CD4-positive, alpha-beta T cell treated with Interleukin-12 subunit alpha and Interleukin-12 subunit beta, for 1 hour (primary cell): ENCODE results near the gene WDPCP.
"Not testable (repeated sequence)": the region's sequence is repeated elsewhere in the genome, so short reads cannot be mapped to it uniquely, and the experiment has no call there.

Experiments
- DNase-seq: peaks from one replicate; pipeline ENCODE4 v3.0.0-alpha.2; 2020

WDPCP gene

GRCh38 chr2:63588385-63589147, at the start of gene WDPCP, which contains the start of gene MDH1:
Gene WDPCP (minus strand): TSS chr2:63588477. CDS start chr2:63588271, 206 bp downstream.
Gene MDH1 (plus strand): TSS chr2:63588963. CDS start chr2:63589044, 81 bp downstream.
- peak; percentile 96 for DNase-seq

GRCh38 chr2:63632382-63632781, 44.1 kb upstream of the WDPCP start:
- no peak for DNase-seq

- no peak for DNase-seq
Measured at GRCh38 chr2:63631501-63631900, 43.2 kb upstream of the WDPCP start.

- DNase-seq = no peak
Measured at GRCh38 chr2:63628403-63628942, 40.2 kb upstream of the WDPCP start.

- no peak for DNase-seq
Measured at GRCh38 chr2:63627866-63628265, 39.6 kb upstream of the WDPCP start.

GRCh38 chr2:63623763-63624162, 35.5 kb upstream of the WDPCP start:
- not testable (repeated sequence) for DNase-seq

- no peak for DNase-seq
Measured at GRCh38 chr2:63622751-63623150, 34.5 kb upstream of the WDPCP start.

GRCh38 chr2:63619328-63619727, 31.1 kb upstream of the WDPCP start:
- no peak for DNase-seq

GRCh38 chr2:63617366-63617765, 29.1 kb upstream of the WDPCP start:
- DNase-seq = no peak

GRCh38 chr2:63614983-63615945, 27.0 kb upstream of the WDPCP start:
- no peak for DNase-seq

- DNase-seq = no peak
Measured at GRCh38 chr2:63614448-63614968, 26.2 kb upstream of the WDPCP start.

GRCh38 chr2:63613391-63613901, 25.2 kb upstream of the WDPCP start:
- DNase-seq = no peak

- DNase-seq = no peak
Measured at GRCh38 chr2:63610525-63610924, 22.2 kb upstream of the WDPCP start.

GRCh38 chr2:63608865-63609264, 20.6 kb upstream of the WDPCP start:
- not testable (repeated sequence) for DNase-seq

- DNase-seq = no peak
Measured at GRCh38 chr2:63604666-63605065, 16.4 kb upstream of the WDPCP start.

- no peak for DNase-seq
Measured at GRCh38 chr2:63600881-63601460, 12.7 kb upstream of the WDPCP start.

- DNase-seq = no peak
Measured at GRCh38 chr2:63598981-63599380, 10.7 kb upstream of the WDPCP start.

GRCh38 chr2:63596401-63596883, 8.2 kb upstream of the WDPCP start:
- no peak for DNase-seq

- no peak for DNase-seq
Measured at GRCh38 chr2:63594660-63595059, 6.4 kb upstream of the WDPCP start.

- no peak for DNase-seq
Measured at GRCh38 chr2:63591566-63592175, 3.4 kb upstream of the WDPCP start.

- DNase-seq = no peak
Measured at GRCh38 chr2:63590626-63591408, 2.5 kb upstream of the WDPCP start.
